NK-92 (cell line): ENCODE measurements around the gene UBALD2.
"Not testable (repeated sequence)": the region's sequence is repeated elsewhere in the genome, so short reads cannot be mapped to it uniquely, and the experiment has no call there.

ENCODE experiments used
- DNase-seq: peaks from one replicate; lab custom pipeline; 2025; ENCODE audit not compliant: unreplicated experiment; lab: John Stamatoyannopoulos, UW

UBALD2 gene

GRCh38 chr17:76264755-76265623, at the start of gene UBALD2:
TSS of gene UBALD2 (plus strand) at chr17:76265348. CDS start at chr17:76265506, 158 bp downstream.
- peak; percentile 93 for DNase-seq

DNA sequence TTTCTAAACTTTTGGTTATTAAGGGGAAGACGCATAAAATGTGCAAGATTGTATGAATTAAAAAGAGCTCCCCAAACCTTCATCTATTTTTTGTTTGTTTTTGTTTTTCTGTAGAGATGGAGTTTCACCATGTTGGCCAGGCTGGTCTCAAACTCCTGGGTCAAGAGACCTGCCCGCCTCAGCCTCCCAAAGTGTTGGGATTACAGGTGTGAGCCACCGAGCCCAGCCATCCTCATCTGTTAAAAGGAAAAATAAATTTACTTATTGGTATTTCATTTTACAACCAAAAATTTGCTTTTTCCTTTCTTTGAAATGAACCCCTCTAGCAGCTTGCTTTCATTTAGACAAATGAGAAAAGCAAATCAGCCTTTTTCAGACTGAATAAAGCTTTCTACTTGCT, 48.1 kb upstream of the UBALD2 start:
- no peak for DNase-seq

- no peak for DNase-seq
These were observed 45.3 kb upstream of the UBALD2 start for GRCh38 chr17:76219670-76220383.

GRCh38 chr17:76223802-76224201, 41.3 kb upstream of the UBALD2 start:
- no peak for DNase-seq

- not testable (repeated sequence) for DNase-seq
These were observed 39.6 kb upstream of the UBALD2 start for GRCh38 chr17:76225373-76226086.

DNA sequence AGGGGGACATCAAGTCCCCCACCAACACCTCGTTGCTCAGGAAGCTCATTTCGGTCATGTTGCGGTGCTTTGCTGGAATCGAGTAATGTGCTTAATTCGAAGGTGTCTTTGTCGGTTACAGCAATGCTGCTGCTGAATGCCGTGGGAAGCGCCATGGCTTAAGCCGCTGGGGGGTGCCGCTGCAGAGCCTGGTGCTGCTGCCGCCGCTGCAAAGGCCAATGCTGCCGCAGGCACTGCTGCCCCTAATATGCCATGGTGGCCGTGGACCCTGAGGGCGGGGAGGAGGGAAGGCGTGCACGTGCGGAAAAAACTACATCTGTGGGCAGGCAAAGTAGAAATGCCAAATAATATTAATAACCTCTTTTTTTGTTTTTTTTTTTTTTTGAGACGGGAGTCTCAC, 38.4 kb upstream of the UBALD2 start:
- DNase-seq, result not testable (repeated sequence)

- no peak for DNase-seq
These were observed 32.8 kb upstream of the UBALD2 start for GRCh38 chr17:76232342-76232741.

DNA sequence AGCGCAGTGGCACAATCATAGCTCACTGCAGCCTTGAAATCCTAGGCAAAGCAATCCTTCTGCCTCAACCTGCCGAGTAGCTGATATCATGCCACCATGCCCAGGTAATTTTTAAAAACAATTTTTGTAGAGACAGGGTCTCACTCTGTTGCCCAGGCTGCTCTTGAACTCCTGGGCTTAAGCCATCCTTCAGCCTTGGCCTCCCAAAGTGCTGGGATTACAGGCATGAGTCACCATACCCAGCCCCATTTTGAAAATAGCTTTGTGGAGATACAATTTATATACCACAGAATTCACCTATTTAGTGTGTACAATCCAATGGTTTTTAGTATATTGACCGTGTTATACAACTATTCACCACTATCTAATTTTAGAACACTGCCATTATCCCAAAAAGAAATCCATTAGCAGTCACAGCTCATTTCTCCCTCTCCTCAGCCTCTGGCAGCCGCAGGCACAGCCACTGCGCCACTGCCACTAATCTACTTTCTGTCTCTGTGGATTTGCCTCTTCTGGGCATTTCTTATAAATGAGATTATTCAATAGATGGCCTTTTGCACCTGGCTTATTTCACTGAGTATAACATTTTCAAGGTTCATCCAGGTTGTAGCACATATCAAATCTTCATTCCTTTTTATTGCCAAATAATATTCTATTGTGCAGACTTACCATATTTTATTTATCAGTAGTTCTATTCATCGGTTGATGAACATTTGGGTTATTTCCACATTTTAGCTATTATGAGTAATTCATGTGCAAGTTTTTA, 31.4 kb upstream of the UBALD2 start:
- DNase-seq, result no peak

GRCh38 chr17:76234354-76234679, 30.8 kb upstream of the UBALD2 start:
- no peak for DNase-seq

DNA sequence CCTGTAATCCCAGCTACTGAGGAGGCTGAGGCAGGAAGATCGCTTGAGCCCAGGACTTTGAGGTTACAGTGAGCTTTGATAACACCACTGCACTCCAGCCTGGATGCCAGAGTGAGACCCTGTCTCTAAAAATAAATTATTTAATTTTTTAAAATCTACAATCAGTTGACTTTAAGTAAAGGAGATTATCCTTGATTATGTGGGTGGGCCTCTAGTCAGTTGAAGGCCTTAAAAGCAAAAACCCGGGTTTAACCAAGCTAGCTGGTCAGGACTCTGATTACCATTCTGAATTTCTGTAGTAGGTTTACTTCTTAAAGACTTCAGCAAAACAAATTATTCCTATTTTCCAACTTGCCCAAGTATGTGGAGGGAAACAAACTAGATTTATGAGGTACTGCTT, 29.3 kb upstream of the UBALD2 start:
- no peak for DNase-seq

DNA sequence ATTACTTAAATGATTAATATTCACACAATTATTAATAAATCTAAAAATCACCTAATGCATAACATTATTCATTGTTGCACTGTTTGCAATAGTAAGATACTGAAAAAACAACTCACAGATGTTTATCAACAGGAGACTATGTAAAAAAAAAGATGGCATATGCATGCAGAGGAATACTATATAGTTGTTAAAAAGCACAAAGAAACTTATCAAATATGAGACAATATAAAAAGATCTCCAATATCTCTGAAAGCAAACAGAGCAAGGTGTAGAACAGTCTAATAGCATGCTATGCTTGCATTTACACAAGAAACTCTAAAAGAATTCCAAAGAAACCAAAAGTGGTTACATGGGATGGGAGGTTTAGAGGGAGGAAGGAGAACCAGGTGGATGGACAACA, 28.5 kb upstream of the UBALD2 start:
- DNase-seq, result no peak

DNA sequence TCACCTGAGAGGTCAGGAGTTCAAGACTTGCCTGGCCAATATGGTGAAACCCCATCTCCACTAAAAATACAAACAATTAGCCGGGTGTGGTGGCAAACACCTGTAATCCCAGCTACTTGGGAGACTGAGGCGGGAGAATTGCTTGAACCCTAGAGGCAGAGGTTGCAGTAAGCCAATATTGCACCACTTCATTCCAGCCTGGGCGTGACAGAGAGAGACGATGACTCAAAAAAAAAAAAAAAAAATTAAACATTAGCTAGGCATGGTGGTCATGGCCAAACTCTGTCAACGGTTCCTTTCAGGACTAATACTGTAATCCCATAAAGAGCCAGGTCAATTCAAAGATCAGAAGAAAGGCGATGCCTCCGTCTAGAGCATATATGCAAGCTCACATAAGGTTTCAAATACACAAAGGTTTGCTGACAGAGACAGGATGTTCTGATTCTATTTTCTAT, 27.3 kb upstream of the UBALD2 start:
- DNase-seq, result no peak

DNA sequence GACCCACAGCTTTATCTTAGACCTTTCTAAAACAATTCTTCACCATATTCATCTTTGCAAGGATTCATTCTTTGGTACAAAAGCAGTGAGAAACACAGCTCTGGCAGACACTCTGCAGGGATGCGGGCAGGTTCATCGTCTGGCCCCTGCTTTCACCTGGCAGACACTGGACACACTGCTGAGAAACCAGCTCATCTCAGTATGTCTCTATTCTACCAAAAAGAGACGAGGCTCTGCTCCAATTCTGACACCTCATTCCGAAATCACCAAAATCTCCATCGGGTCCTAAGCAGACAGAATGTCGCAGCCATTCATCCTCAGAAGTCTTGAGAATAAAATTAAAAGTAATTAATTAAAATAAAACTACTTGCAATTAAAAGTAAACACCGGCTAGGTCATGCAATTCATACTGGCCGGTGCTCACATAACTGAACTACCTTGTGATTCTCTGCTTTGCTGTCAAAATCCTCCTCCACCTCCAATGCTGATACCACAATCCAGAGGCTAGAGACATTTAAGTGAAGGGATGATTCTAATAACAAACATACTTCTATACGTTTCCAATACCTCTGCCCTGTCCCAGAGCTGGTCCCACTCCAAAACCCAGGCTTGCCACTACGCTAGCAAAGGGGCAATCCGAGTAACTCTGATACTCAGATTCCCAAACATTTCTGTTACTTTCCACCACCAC, 26.2 kb upstream of the UBALD2 start:
- no peak for DNase-seq

DNA sequence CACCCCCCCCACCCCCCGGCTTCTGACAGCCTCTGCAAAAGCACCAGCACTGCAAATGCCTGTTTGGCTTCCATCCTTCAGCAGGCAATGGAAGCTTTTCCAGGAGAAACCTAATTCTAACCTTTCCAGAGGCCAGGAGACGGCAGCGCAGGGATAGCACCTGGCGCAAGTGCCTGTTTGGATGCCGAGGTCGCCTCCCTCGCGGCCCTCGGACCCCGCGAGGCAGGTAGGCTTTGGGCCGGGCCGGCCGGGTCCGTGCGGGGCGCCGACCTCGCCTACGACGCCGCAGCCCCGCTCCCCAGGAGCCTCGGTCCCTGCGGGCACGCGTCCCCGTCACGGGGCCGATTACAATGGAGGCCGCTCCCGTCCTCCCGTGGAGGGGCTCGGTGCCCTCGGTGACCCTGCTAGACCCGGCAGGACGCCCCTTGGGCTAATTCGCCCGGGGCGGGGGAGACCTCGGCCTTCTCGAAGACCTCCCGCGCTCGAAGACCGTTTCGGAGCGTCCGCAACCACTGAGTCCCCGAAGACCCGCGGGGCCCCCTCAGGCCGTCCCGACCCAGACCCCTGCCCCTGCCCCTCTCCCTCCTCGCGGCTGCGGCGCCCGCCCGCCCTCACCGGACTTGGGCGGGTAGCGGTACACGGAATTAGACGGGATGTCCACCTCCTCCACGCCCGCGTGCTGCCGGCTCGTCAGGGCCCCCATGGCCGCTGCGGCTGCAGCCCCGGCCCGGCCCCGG, 25.4 kb upstream of the UBALD2 start:
- no peak for DNase-seq

DNA sequence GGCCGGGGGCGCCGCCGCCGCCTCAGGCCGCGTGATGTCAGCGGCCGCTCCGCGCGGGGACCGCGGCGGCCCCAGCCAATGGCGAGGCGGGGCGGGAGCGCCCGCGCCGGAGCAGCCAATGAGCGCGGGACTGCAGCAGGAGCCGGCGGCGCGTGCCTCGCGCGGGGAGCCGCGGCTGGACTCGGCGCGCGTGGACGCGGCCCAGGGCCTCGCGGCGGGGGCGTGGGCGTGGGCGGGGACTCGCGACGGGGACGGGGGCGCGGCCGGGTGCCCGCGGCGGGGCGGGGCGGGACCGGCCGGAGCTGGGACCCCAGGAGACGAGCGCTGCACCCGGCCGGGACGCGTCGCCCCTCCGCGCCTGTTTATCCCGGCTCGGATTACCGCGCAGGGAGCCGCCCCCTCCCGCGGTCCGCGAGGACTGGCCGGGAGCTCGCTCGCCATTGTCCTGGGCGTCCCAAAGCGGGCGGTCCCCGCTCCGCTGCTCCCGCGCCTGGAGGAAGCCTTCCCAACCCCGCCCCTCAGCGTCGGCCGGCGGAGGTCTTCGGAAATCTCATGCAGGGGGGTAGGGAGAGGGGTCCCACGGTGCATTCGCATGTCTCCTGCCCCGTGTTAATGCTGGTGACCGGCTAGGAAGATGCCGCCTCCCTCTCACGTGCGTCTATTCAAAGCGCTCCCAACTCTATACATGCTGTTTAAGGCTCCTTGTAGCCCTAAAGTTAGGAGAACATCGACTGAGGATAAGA, 24.5 kb upstream of the UBALD2 start, which contains the start of gene RNF157:
TSS of gene RNF157 (minus strand) at position 33 of the 743 bp plus-strand sequence. CDS start 253 bp downstream, outside the sequence.
- DNase-seq, result no peak

DNA sequence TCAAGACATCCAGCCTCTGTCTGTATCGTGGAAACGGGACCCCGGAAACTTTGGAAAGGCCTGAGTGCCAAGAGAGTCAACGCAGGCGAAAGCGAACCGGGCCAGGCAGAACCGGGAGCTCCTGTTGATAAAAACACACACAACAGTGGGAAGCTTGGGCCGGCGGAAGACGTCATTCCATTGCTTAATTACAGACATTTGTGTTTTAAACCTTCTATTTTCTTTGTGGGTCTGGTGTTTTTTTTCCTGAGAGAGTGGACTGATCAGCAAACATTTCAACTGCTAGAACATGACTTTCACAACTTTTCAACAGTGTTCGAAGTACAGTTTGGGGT, 24.0 kb upstream of the UBALD2 start:
- DNase-seq, result no peak

DNA sequence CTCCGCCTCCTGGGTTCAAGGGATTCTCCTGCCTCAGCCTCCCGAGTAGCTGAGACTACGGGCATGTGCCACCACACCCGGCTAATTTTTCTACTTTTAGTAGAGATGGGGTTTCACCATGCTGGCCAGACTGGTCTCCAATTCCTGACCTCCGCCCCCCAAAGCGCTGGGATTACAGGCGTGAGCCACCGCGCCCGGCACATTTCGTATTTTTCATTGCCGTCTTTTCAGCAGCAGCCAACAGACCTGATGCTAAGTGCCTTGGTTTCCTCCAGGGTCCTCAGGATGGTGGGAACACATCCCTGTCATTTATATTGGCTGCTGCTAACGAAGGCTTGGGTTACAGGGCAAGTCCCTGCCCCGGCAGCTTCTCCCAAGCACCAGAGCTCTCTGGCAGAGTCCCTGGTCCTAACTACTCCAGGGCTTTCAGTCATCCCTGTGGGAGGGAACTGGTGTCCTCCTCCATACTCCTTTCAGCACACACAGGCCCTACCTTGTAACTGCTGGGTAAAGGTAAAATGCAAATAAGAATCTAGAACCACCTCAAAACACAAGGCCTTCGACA, 23.4 kb upstream of the UBALD2 start:
- no peak for DNase-seq

- DNase-seq, result no peak
These were observed 21.1 kb upstream of the UBALD2 start for GRCh38 chr17:76243826-76244679.
